ENCODE data around the gene BBX.

Gene BBX

GRCh38 chr3:107845380-107846278 lies 322.9 kb downstream of the BBX start:
- DNase-seq (ENCODE audit: insufficient read length) (no peak), FAIRE-seq (no peak)
- TF ChIP-seq POLR2AphosphoS5 (IDR thresholded peaks at IDR 0.05; ENCODE audit: low read depth, low read length), result no peak
- TF ChIP-seq TAF1 (IDR thresholded peaks at IDR 0.05; ENCODE audit: borderline replicate concordance, low read depth, low read length), result no peak
- no peak for TF ChIP-seq POLR2A (IDR thresholded peaks at IDR 0.05; ENCODE audit: low read depth, low read length)

- FAIRE-seq (no peak), DNase-seq (ENCODE audit: insufficient read length) (no peak)
- TF ChIP-seq TAF1 (IDR thresholded peaks at IDR 0.05; ENCODE audit: borderline replicate concordance, low read depth, low read length) (no peak), POLR2A (IDR thresholded peaks at IDR 0.05; ENCODE audit: low read depth, low read length) (no peak), POLR2AphosphoS5 (IDR thresholded peaks at IDR 0.05; ENCODE audit: low read depth, low read length) (no peak)
These were observed 323.6 kb downstream of the BBX start for GRCh38 chr3:107846279-107846852.

GRCh38 chr3:107847791-107848190 lies 325.0 kb downstream of the BBX start:
- TF ChIP-seq POLR2A (IDR thresholded peaks at IDR 0.05; ENCODE audit: low read depth, low read length) (no peak), POLR2AphosphoS5 (IDR thresholded peaks at IDR 0.05; ENCODE audit: low read depth, low read length) (no peak), TAF1 (IDR thresholded peaks at IDR 0.05; ENCODE audit: borderline replicate concordance, low read depth, low read length) (no peak)
- DNase-seq (ENCODE audit: insufficient read length) (no peak), FAIRE-seq (peak; percentile 71)

GRCh38 chr3:107848351-107848915 lies 325.7 kb downstream of the BBX start:
- TF ChIP-seq TAF1 (IDR thresholded peaks at IDR 0.05; ENCODE audit: borderline replicate concordance, low read depth, low read length) (no peak), POLR2A (IDR thresholded peaks at IDR 0.05; ENCODE audit: low read depth, low read length) (no peak), POLR2AphosphoS5 (IDR thresholded peaks at IDR 0.05; ENCODE audit: low read depth, low read length) (no peak)
- DNase-seq (ENCODE audit: insufficient read length), result no peak
- FAIRE-seq, result no peak

GRCh38 chr3:107850681-107851080 lies 327.9 kb downstream of the BBX start:
- TF ChIP-seq TAF1 (IDR thresholded peaks at IDR 0.05; ENCODE audit: borderline replicate concordance, low read depth, low read length) (no peak), POLR2A (IDR thresholded peaks at IDR 0.05; ENCODE audit: low read depth, low read length) (no peak), POLR2AphosphoS5 (IDR thresholded peaks at IDR 0.05; ENCODE audit: low read depth, low read length) (no peak)
- FAIRE-seq, result peak; percentile 67
- no peak for DNase-seq (ENCODE audit: insufficient read length)

GRCh38 chr3:107853821-107854220 lies 331.1 kb downstream of the BBX start:
- DNase-seq (ENCODE audit: insufficient read length), result no peak
- no peak for TF ChIP-seq POLR2AphosphoS5 (IDR thresholded peaks at IDR 0.05; ENCODE audit: low read depth, low read length)
- TF ChIP-seq TAF1 (IDR thresholded peaks at IDR 0.05; ENCODE audit: borderline replicate concordance, low read depth, low read length), result no peak
- TF ChIP-seq POLR2A (IDR thresholded peaks at IDR 0.05; ENCODE audit: low read depth, low read length), result no peak
- FAIRE-seq, result no peak

- DNase-seq (ENCODE audit: insufficient read length) (no peak), FAIRE-seq (no peak)
- TF ChIP-seq POLR2AphosphoS5 (IDR thresholded peaks at IDR 0.05; ENCODE audit: low read depth, low read length) (no peak), POLR2A (IDR thresholded peaks at IDR 0.05; ENCODE audit: low read depth, low read length) (no peak), TAF1 (IDR thresholded peaks at IDR 0.05; ENCODE audit: borderline replicate concordance, low read depth, low read length) (no peak)
These were observed 332.0 kb downstream of the BBX start for GRCh38 chr3:107854733-107855132.

GRCh38 chr3:107855710-107856109 lies 332.9 kb downstream of the BBX start:
- TF ChIP-seq POLR2AphosphoS5 (IDR thresholded peaks at IDR 0.05; ENCODE audit: low read depth, low read length), result no peak
- TF ChIP-seq POLR2A (IDR thresholded peaks at IDR 0.05; ENCODE audit: low read depth, low read length), result no peak
- TF ChIP-seq TAF1 (IDR thresholded peaks at IDR 0.05; ENCODE audit: borderline replicate concordance, low read depth, low read length), result no peak
- no peak for DNase-seq (ENCODE audit: insufficient read length)
- peak; percentile 82 for FAIRE-seq

- DNase-seq (ENCODE audit: insufficient read length), result no peak
- FAIRE-seq, result no peak
- no peak for TF ChIP-seq POLR2AphosphoS5 (IDR thresholded peaks at IDR 0.05; ENCODE audit: low read depth, low read length)
- no peak for TF ChIP-seq POLR2A (IDR thresholded peaks at IDR 0.05; ENCODE audit: low read depth, low read length)
- no peak for TF ChIP-seq TAF1 (IDR thresholded peaks at IDR 0.05; ENCODE audit: borderline replicate concordance, low read depth, low read length)
These were observed 335.1 kb downstream of the BBX start for GRCh38 chr3:107857854-107858253.

GRCh38 chr3:107858876-107859275 lies 336.1 kb downstream of the BBX start:
- DNase-seq (ENCODE audit: insufficient read length) (no peak), FAIRE-seq (no peak)
- TF ChIP-seq POLR2AphosphoS5 (IDR thresholded peaks at IDR 0.05; ENCODE audit: low read depth, low read length) (no peak), POLR2A (IDR thresholded peaks at IDR 0.05; ENCODE audit: low read depth, low read length) (no peak), TAF1 (IDR thresholded peaks at IDR 0.05; ENCODE audit: borderline replicate concordance, low read depth, low read length) (no peak)

All from GM12892 (cell line).